Stimulated activated CD4-positive, alpha-beta T cell treated with anti-CD3 and anti-CD28 coated beads, Interleukin-1b, Interleukin-23, amount 100 ng/mL, for 48 hours (primary cell): ENCODE data around the gene SLC7A6OS.
A peak's percentile ranks its signal among the peaks of the same experiment; 100 is the strongest.

ENCODE experiments used
- DNase-seq: peaks from one replicate; pipeline ENCODE4 v3.0.0-alpha.2; 2020

SLC7A6OS gene

DNA sequence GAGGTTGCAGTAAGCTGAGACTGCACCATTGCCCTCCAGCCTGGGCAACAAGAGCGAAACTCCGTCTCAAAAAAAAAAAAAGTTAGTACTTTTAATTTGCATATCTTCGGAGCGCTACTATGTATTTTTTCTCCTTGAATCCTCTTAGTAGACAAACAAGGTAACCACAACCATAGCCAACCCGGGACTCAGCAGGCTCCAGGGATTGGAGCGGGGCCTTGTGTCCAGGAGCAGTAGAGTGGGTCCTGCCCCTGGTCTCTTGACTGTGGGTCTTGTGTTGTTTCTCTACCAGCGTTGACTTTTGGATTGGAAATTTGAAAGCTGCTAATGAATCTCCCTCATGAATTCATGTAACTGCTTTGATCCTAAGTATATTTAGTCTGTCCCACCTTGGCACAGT, 32.4 kb upstream of the SLC7A6OS start:
- DNase-seq, result no peak

DNA sequence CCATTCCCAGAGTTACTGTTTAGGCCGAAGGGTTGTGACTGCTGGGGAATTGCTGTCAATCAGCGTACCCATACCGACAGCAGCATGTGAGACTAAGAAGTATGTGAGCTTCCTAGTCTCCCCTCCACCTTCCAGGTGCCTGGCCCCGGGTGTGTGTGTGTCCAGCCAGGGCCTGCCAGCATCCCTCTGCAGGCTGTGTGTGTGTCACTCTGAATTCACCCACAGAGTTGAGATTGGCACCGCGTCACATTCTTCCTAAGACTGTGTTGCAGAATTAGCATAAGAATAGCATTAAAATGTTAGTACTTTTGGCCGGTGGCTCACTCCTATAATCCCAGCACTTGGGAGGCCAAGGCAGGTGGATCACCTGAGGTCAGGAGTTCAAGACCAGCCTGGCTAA, 31.9 kb upstream of the SLC7A6OS start:
- no peak for DNase-seq

DNA sequence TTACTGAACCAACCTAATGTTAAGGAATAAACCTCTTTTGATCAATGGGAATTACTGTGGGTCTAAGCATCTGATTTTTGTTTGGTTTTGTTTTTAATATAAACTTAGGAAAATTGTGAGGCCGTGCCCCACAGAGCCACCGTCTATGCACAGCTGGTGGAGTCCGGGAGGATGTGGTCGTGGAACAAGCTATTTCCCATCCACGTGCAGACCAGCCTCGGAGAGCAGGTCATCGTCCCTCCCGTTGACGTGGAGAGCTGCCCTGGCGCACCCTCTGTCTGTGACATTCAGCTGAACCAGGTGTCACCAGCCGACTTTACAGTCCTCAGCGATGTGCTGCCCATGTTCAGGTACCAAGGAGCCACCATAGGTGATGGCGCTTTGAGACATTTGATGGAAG, 28.5 kb upstream of the SLC7A6OS start:
- no peak for DNase-seq

DNA sequence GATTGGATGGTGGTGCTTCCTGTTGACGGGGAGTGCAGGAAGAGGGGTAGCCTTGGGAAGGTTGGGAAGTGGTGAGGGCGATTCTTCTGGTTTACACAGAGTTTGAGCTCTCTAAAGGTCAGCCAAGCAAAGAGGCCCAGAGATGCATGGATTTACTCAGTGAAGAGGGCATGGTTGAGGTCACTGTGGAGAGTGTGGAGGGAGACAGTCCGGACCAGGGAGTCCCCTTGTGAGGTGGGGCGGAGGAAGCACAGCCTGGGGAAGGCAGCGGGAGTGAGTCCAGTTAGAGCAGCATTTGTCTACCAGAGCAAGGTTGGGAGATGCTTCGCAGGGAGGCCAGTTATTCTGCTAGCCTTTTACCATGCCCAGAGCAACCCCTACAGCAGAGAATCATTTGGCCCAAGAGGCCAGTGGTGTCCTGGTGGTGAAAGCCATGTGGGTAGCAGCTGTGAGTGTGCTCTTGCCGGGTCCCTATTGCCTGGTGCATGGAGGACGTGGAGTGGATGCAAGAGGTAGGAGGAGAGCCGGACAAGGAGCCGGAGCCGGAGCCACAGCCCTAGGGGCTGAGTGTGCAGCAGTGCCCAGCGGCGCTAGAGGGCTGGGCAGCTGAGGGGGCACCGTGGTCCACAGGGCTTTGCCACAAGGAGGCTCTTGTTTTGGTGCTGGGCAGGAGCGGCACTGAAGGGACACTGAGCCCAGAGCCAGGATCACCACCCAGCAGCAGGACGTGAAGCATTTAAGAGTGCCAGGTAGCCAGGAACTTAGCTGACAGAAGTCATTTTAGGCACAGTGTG, 27.8 kb upstream of the SLC7A6OS start:
- no peak for DNase-seq

DNA sequence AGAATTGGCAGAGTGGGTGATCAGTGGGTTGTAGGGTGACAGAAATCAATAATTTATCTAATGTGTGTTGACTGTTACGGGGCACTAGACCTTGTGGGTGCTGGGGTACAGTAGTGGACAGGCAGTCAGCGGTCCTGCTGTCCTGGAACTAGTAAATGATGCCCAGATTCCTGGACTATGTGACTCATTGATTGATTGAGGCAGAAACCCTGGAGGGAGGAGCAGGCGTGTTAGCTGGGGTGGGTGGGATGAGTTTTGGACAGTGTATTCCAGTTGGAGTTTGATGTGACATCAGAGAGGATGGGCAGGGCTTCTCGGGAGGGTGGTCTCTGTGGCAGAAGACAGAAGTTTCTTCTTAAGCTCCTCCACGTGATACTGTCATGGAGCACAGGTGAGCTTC, 24.4 kb upstream of the SLC7A6OS start:
- DNase-seq, result no peak

DNA sequence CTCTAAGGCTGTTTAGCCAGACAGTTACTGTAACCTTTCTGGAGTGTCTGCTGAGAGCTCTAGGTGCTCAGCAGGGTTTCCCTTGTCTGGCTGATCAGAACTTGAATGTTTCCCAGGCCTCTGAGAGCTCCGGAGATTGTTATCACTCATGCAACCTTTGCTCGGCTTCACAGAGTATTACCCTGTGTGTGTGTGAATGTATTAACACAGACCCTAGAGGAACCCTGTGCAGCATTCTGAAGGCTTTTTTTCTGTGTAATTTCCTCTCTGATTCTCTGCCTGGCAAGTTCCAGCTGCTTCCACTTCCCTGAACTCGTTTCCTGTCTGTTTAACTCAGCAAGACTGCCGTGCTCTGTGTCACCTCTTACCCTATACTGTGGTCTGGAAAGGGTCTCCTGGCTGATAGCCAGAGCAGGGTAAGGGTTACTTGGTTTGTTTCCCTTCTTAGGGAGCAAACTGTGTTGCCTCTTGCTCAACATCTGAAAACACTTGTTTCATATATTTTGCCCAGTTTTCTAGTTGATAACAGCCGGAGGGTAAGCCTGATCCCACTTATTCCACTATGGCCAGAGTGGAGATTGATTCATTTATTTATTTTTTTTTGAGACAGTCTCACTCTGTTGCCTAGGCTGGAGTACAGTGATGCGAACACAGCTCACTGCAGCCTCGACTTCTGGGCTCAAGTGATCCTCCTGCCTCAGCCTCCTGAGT, 21.8 kb upstream of the SLC7A6OS start:
- no peak for DNase-seq

DNA sequence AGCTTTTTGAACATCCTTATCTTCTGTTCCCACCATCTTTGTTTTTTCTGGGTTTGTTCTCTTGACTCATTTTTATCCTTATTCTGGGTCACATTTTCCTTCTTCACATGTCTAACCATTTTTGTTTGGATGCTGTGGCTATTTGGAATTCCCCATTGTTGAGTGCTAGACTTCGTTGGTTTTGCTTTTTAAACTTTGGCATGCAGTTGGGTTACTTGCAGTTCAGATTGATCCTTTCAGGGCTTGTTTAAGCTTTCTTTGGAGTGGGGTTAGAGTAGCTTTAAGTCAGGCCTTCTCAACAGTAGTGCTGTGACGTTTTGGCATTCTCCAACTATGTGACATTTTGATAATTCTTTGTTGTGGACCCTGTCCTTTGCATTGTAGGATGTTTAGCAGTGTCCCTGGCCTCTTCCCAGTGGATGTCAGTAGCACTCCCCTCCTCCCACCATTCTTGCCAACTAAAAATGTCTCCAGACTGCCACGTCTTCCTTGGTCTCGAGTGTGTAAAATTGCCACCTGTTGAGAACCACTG, 21.2 kb upstream of the SLC7A6OS start:
- no peak for DNase-seq

DNA sequence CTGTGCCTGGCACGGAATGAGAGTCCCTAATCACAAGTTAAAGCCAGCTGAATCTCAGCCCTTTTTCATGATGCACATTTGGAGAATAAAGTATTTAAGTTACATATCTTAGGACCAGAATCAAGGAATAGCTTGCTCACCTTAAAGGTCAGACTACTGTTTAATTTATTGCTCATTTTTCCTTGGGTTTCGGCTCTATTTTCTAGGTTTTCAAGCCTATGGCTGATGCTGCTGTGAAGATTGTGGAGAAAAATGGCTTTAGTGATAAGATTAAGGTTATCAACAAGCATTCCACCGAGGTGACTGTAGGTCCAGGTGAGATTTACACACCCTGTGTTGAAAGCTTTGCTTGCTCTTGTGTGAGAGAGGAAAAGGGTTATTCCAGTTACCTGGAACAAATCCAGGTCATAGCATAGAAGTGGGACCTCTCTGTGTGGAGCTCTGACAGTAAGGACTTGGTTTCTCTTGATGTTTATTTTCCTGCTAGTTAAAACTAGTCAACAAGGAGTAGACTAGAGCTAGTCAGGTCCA, 18.2 kb upstream of the SLC7A6OS start:
- no peak for DNase-seq

DNA sequence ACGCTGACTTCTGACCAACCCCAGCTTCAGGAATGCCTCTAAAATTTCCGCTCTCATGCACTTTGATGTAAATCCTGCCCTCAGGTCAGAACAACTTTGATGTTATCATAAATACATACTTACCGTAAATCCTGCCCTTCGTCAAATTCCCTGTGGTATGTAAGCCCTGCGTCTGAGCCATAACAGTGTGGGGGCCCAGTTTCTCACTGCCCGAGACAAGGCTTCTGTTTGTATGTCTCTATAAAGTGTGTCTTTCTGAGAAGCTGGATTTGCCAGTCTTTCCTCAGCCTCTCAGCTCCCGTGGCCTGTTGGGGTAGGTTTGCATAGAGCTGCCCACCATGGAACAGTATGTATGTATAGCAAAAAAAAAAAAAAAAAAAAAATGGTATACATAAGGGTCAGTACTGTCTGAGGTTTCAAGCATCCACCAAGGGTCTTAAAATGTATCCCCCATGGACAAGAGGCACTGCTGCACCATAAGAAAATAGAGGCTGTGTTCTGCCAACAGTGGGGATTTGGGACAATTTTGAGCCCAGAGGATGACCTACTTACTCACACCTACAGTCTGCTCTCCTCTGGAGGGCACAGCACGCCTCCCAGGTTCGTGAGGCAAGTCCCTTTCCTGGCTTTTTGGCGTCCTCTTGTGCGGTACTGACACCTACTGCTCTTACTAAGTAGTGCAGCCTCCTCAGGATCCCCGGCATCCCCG, 17.6 kb upstream of the SLC7A6OS start:
- DNase-seq, result peak; percentile 81

DNA sequence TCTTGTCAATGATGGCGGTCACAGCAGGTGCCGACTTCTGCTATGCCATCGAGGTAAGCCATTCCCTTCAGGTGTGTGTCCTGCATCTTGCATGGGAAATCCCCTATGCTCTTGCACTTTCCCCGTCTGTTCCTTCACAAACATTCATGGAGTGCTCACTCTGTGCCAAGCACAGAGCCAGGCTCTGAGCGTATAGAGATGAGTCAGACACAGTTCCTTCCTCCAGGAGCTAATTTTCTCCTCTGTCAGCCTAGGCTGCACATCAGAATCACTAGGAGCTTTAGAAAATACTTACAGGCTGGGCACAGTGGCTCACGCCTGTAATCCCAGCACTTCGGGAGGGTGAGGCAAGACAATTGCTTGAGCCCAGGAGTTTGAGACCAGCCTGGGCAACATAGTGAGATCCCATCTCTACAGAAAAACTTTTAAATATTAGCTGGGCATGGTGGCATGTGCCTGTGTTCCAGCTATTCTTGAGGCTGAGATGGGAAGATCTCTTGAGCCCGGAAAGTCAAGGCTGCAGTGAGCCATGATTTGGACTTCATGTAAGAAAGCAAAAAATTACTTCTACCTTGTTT, 14.1 kb upstream of the SLC7A6OS start:
- DNase-seq, result no peak

DNA sequence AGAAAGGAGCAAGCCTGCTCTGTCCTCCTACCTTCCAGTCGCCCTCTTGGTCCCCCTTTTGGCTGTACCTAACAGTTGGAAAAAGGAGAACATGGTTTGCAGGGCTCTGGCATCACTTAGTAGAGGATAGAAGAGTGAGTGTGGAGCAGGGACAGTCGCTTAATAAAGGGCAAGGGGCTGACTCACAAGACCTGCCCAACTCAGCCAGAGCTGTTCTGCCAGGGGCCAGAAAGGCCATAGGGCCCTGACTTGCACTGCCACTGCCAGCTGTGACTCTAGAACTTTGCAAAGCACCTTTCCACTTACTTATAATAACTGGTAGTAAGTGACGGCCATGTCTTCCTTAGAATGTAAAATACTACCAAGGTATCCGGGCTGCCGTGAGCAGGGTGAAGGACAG, 13.6 kb upstream of the SLC7A6OS start:
- no peak for DNase-seq

DNA sequence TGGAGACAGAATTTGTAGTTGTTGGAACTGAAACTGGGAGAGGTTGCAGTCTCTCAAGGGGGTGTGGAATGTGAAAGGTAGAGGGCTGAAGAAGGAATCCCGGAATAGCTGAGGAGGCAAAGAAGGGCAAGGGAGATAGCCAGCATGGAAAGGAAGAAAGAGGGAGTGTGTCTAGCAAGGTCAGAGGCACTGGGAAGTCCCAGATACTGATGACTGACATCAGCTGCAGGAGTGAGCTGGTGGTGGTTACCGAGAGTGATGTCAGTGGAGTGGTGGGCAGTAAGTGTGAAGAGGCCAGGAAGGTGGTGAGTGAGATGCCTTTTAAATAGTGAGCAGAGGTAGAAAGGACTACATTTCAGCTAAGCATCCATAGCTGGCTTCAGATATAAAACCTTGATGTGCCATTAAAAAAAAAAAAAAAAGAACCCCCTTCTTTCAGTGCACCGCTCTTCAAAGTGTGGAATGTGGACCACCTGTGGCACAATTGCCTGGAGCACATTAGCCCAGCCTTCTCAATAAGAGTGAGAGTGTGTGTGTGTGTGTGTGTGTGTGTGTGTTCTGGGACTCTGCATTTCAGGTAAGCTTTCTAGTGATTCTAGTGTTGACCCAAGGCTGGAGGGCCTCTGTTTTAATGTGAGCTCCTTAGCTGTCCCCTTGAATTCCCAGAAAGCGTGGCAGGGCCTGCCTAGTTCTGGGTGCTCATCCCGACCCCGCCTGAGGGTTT, 8.6 kb upstream of the SLC7A6OS start:
- DNase-seq, result peak; percentile 68

DNA sequence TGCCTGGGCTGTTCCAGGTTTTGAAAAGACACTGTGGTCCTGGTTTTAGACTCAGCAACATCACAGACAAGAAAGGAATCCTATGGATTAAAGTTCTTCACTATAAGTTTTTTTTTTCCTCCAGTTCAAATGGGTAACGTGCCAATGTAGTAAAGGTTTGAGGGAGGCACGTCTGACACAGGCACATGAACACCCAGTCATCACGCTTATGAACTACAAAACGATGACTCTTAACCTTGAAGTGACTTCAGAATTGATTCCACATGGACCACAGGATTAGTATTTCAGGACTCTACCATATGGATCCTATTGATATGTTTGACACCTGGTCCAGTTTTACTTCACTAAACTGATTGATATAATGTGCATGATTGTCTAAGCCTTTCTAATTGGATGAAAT, 2.4 kb upstream of the SLC7A6OS start:
- no peak for DNase-seq

DNA sequence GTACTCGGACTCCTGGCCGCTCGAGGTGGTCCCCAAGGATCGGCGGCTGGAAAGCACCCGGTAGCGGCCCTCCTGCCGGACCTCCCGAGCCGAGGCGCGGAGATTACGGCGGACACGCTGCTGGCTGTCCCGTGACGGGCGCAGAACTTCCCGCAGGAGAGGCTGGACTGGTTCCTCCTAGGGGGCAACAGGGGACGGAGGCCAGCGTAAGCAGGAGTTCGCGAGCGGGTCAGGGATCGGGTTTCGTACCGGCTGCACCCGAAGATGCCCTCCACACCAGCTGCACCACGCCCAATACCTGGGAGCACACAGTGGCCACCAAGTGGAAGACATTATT, 341 bp downstream of the SLC7A6OS start:
- DNase-seq, result no peak

DNA sequence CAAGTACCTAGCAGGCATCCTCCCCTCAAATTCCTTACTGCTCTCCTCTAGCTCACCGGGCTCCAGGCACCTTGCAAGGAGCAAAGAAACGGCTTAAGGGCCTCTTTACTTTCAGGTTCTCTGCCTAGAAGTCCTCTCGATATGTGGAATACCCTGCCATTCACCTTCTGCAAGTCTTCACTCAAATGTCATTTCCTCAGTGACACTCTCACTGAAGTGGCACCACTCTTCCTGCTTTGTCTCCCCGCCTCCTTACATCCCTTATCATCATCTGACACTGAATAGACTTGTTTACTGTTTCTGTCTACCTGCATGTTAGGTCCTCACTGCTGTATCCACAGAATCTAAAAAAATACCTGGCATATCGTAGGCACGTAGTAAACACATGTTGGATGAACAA, 947 bp downstream of the SLC7A6OS start:
- DNase-seq, result no peak

DNA sequence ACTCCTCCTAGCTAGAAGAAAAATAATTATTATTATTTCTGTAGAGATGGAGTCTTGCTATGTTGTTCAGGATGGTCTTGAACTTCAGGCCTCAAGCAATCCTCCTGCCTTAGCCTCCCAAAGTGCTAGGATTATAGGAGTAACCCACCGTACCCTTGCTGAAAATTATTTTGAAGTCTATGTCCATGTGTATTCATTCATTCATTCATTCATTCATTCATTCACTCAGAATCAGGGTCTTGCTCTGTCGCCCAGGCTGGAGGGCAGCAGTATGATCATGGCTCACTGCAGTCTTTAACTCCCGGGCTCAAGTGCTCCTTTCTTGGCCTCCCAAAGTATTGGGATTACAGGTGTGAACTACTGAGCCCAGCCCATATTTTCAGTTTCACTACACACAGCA, 4.1 kb downstream of the SLC7A6OS start:
- DNase-seq, result no peak

DNA sequence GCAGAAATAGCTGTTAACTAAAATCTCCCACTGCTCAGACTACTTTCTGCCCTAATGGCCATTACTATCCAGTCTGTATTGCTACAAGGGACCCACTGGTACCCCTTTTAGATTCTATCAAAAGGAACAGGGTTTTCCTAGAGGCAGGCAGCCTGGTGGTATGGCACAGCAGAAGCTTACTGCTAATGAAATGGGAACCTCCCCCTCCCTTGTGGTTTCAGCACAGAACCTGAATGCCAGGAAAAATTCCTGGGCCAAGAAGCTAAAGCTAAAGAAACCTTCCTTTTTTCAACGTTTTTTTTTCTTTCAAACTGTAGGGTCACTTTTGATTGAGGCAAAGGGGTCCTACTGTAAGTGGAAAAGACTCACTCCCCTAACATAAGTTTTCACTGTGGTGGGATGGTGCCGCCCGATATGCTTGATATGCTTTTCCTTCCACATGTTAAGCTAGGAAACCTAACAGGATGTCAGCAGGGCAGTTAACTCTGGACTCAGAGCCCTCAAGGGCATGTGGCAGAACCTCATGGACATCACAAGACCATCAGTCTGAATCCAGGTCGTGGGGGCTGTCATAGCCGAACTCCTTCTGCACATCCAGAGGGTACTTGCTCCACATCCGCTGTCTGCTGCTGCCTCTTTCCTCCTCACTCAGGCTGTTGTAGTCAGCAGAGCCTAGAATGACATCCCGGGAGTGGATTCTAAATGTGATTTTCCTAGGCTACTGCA, 9.8 kb downstream of the SLC7A6OS start:
- no peak for DNase-seq

DNA sequence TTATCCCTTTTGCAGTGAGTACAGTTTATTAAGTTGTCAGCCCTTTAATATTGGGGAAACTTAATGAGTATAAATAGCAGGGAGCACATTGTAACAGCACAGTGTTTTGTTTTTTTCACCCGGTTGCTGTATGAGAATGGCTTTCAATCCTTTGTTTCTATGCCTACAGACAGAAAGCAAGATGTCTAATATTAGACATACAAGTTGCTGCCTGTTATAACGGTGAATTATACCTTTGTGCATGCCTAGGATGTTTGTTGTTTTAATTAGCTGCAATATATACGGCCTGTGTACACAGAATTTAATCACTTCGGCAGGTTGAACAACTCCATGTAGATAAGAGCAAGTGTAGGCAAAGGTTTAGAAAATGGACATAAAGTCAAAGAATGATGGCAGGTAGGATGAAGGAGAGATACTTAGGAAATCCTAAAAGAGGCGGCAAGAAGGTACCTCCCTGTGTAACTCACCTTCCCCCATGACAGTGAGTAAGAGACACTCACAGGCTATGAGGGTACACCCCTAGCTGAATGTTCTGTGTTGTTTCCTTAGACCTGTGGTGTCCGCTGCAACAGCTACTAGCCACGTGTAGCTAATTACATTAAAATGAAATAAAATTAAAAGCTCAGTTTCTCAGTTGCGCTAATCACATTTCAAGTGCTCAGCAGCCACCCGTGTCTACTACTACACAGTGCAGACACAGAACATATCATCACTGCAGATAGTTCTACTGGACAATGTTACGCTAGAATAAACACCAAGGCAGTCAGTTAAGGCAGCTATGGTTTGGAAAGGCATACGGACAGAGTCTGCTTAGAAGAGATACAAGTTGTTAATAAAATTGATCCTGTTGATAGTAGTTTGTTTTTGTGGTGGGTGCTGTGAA, 10.9 kb downstream of the SLC7A6OS start:
- DNase-seq, result no peak

DNA sequence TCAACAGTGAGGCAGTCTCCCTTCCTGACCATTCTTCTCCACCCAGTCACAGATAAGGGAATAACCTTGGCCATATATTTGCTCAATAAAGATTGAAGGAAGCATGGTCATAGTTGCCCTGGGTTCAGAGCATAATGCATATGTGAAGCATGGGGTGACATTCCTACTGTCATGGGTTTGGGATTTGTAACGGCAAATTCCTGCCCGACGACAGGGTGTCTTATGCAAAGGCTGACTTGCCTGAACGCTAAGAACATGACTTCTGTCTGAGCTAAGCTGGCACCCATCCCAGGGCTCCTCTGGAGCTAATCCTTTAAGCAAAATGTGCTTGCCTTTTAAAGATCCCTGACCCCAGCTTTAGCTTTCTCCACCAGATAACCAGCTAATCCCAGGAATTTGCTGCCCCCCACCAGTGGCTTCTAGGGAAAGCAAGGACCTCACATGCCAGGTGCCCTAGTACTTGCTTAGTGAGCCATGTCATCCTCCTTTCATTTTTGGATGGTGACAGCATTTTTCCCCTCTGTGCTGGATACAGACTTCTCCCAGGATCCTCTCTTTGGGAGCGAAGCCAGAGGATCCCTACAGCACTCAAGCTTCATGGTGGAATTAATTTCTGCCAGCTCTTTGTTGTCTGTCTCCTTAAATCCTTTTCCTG, 11.7 kb downstream of the SLC7A6OS start:
- no peak for DNase-seq

DNA sequence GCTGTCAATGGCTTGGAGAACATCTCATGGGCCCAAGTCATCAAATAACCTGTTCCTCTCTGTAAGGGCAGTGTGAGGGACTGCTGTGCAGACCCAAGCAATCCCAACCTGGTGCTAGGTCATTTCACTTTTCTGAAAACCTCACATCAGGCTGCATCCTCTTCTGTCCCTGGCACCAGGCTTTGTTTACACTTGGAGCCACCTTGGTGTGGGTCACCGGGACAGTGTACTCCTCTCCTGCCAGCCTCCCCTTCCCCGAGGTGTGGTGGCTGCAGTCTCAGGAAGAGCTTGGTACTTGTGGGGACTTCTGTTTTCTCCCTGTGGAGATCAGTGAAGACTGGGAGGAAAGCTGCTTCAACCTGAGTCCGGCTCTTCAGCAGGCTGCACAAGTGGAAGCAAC, 12.4 kb downstream of the SLC7A6OS start:
- no peak for DNase-seq
